ENCODE data around the gene ZNF385B.

DNA sequence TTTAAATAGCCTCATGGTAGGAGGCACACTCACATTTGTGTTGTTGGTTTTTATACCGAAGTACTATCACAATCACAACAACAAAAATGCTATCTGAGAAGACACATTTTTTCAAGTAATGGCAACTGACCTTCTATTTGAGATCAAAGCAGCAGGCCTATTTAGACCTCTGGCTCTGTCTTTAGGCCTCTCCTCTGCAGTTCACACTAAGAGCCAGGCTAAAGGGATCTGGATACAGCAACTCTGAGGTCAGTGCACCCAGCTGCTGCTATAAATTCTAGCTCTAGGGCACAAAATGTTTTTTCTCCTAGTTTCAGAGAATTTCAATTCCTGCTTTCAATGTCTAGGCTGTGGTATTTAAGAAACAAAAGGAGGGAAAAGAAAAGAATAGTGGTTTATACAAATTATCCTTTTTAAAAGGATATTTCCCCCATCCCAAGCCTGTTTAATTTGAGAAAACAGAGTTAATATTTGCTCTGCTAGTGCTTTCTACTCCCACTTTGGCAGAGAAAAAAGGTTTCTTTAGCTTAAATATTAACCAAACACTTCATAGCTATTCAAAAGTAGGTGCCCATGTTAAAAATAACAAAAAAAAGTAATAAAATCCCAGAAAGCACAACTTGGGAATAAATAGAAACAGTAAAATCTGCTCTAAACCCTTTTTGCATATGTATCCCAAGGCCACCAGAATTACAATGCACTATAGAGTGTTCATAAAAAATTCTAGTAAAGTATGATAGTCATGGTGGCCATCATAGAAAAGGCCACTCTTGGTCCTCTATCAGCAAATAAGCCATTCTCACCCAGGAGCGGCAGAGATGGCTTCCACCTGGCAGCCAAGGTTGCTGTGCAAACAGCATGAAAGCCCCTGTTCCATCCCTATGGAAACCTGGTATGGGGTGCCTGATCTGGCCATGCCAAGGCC is 303.1 kb downstream of the ZNF385B start:
- no peak for TF ChIP-seq GATA3 (IDR thresholded peaks at IDR 0.05; ENCODE audit: low read depth, low read length)
- TF ChIP-seq GATA2 (IDR thresholded peaks at IDR 0.05; ENCODE audit: low read depth, low read length): no peak
